Right lobe of liver (tissue), 6 donors: Measurements from ENCODE around the gene EEF1AKMT3. TPM values are rescaled to one million over a fixed set of nuclear protein-coding genes. Genes with fewer than 3 reads are reported as not detected.
A peak's percentile ranks its signal among the peaks of the same experiment; 100 is the strongest.

Experiments used
- ATAC-seq, 4 donors: fragments of 200-7000 bp; cut with Tn5 transposase; one replicate each; pipeline ENCODE4 v1.9.1; 2020; ENCODE audit warnings: mild to moderate bottlenecking in 4 of 4, moderate library complexity in 4 of 4
- DNase-seq, 3 donors: peaks; one replicate each; pipeline ENCODE4 v3.0.0-alpha.2; 2020
- H3K27ac ChIP-seq, 3 donors: fragments of 200-600 bp; one replicate each; pipeline ENCODE4 v1.8.0; 2022
- H3K27me3 ChIP-seq, 2 donors: fragments of 200-600 bp; one replicate each; pipeline ENCODE4 v1.8.0; 2022
- H3K36me3 ChIP-seq, 4 donors: fragments of 200-600 bp; sonication (generic) in 1 of 4; one replicate each; pipeline versions ENCODE4 v1.5.1 to v1.8.0; 2017 to 2022; ENCODE audit warnings: control low read depth in 1 of 4
- H3K4me1 ChIP-seq, 4 donors: fragments of 200-600 bp; sonication (generic) in 1 of 4; one replicate each; pipeline versions ENCODE4 v1.5.1 to v1.8.0; 2017 to 2022; ENCODE audit warnings: control low read depth in 1 of 4
- H3K4me3 ChIP-seq, 3 donors: fragments of 200-600 bp; one replicate each; pipeline ENCODE4 v1.8.0; 2022
- H3K9me3 ChIP-seq, 4 donors: fragments of 200-600 bp; sonication (generic) in 1 of 4; one replicate each; pipeline versions ENCODE4 v1.5.1 to v1.8.0; 2017 to 2022; ENCODE audit warnings: control low read depth in 1 of 4
- POLR2A ChIP-seq: fragments of 450-650 bp; IDR thresholded peaks from one replicate; pipeline ENCODE4 v1.6.1; 2017; ENCODE audit warnings: antibody characterized with exemption, mild to moderate bottlenecking
- WGBS: methylation state at CpG from one replicate; pipeline ENCODE4 v1.1.6; 2018; ENCODE audit warnings: low coverage, low lambda C conversion rate; ENCODE audit not compliant: insufficient coverage; ENCODE audit errors: missing lambda C conversion rate; 5-methylcytosine and 5-hydroxymethylcytosine counted together
- intact Hi-C, 2 donors: fragments of 100-400 bp; cut with DNase I; formaldehyde crosslinking; loops; one replicate each; pipeline versions ENCODE4 v1.11.2 to v1.14.1; 2022
- total RNA-seq, 6 experiments: library from RNA; depleted of rRNA in 2 of 6; stranded (reverse); fragments of >200 nt in 2 of 6; fragmentation: NEBNext Ultra II Directional in 3 of 6; extraction: Animal tissue kit (Norgen Biotek cat#: 25700) in 3 of 6; gene quantifications; one replicate each; pipeline versions ENCODE4 v1.1.0 to v1.2.4, GENCODE V29; 2016 to 2023
- TF ChIP-seq, protein P1 (sequence below), 4 donors: fragments of 200-600 bp in 3 of 4; fragments of 450-650 bp in 1 of 4; IDR thresholded peaks; one replicate each; pipeline versions ENCODE4 v1.5.1 to v1.8.0; 2016 to 2022; ENCODE audit warnings: antibody characterized with exemption in 4 of 4, mild to moderate bottlenecking in 2 of 4
- donor health status: DM: no; HTN: yes; CAD: no.
- donor health status: DM: no; HTN: no; CAD: no.
- donor health status: DM: no; HTN: no; CAD: no.
- donor health status: DM: no; HTN: yes; CAD: no.
- donor health status: DM: no; HTN: yes; CAD: no.

Gene EEF1AKMT3
- total RNA-seq, 6 experiments from 2014 or later = 3.2 to 5.5 (median 3.7) TPM

DNA sequence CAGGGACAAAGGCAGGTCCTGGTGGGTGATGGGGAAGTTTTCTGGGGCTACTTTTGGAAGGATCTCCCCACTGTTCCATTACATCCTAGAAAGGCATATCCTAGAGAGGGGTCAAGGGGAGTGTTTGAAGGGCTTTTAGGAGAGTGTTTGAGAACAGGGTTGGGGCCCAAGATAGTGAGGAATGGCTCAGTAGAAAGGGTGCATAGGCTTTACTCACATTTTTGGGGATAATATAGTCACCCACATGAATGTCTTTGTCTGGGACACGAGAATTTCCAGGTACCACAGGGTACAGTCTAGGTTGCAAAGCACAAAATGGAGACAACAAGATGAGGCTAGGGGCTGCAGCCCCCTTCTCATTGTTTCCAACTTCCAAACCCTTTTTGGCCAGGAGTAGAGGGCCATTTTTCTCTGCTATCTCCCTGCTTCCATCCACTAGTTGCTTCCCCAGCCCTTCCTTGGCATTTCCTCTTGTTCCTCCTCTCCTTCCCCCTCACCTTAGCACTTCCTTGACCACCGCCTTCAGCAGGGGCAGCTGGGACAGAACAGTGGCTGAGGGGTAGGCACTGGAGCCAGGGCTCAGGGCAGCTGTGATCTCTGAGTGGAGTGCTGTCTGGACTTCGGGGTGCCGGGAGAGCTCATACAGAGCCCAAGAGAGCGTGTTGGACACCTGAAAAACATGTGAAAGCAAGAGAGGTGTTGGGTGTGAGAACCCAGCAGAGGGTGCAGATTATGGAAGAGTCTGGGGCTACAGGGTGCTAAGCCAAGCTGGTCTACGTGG lies 8.3 kb upstream of the EEF1AKMT3 start:
- 80% methylated on average over 4 of the region's 6 CpGs for WGBS
- no peak for DNase-seq
- Histone ChIP-seq H3K27ac (no peak overlapping the region), H3K36me3 (no peaks in the 10 kb centered on the region), H3K4me1 (peaks cover 0 to 16% (median 0%) of the 10 kb centered on the region in 4 donors), H3K9me3 (no peaks in the 10 kb centered on the region), H3K27me3 (peaks cover 4 to 9% of the 10 kb centered on the region in 2 donors), H3K4me3 (no peak overlapping the region)
- no peak for ATAC-seq
- intact Hi-C loops = no loop called here
- TF ChIP-seq, protein P1, sequence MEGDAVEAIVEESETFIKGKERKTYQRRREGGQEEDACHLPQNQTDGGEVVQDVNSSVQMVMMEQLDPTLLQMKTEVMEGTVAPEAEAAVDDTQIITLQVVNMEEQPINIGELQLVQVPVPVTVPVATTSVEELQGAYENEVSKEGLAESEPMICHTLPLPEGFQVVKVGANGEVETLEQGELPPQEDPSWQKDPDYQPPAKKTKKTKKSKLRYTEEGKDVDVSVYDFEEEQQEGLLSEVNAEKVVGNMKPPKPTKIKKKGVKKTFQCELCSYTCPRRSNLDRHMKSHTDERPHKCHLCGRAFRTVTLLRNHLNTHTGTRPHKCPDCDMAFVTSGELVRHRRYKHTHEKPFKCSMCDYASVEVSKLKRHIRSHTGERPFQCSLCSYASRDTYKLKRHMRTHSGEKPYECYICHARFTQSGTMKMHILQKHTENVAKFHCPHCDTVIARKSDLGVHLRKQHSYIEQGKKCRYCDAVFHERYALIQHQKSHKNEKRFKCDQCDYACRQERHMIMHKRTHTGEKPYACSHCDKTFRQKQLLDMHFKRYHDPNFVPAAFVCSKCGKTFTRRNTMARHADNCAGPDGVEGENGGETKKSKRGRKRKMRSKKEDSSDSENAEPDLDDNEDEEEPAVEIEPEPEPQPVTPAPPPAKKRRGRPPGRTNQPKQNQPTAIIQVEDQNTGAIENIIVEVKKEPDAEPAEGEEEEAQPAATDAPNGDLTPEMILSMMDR (IDR thresholded peaks at IDR 0.05) = no peak
- no peak for TF ChIP-seq POLR2A

DNA sequence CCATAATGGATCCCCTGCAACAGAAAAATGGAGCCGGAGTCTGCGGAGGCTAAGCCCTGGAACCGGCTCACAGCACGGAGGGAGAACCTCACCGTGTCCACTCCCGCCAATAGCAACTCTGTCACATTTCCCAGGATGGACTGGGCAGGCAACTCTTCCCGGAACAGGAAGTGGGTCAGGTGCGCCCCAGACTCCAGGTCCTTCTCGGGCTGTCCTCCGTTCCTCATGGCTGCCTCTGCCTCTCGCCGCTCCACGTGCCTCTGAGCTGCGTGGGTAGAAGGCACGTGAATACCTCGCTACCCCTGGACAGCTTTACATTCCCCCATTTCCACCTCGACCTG lies 7.8 kb upstream of the EEF1AKMT3 start:
- intact Hi-C loops = no loop called here
- Histone ChIP-seq H3K27ac (no peak overlapping the region), H3K4me3 (peak overlapping the region in 1 of 3 donors; percentile 35), H3K9me3 (no peaks in the 10 kb centered on the region), H3K4me1 (peaks cover 0 to 16% (median 0%) of the 10 kb centered on the region in 4 donors), H3K36me3 (no peaks in the 10 kb centered on the region), H3K27me3 (peaks cover 4 to 9% of the 10 kb centered on the region in 2 donors)
- WGBS = 28% methylated on average over 3 of the region's 17 CpGs
- no peak for DNase-seq
- ATAC-seq = peak in 3 of 4 donors; percentile 10 to 17 (median 13)
- TF ChIP-seq, protein P1 (IDR thresholded peaks at IDR 0.05) = no peak
- TF ChIP-seq POLR2A = no peak

DNA sequence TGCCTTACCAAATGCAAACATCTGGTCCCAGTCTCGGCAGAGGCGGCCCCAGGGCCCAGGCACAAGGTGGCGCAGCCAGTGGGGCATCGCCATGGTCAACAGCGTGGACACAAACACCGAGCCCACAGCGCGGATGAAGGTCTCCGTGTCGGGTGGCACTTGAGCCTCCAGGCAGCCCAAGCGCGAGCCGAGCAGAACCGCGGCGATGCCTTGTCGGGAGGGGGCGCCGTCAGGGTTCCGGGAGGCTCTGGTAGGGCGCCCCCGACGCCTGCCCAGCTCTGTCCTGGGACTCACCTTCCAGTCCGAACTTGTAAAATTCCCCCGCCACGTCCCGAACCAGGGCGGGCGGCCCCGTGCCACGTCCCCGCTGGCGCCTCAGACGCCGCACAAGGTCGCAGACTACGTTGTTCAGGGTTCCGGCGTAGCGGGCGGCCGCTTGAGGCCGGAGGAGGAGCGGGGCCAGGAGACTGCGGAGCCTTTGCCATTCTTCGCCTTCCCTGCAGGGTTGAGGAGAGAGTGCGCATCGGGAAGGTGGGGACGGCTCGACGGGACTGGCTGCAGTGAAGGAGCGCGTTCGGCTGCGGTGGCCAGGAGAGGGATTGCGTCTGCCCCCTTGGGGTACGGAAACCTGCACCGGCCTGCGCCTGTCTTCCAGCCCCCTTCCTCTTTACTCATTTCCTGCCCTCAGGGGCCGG lies 7.3 kb upstream of the EEF1AKMT3 start:
- TF ChIP-seq, protein P1 (IDR thresholded peaks at IDR 0.05) = peak in 3 of 4 donors; percentile 18 to 35 (median 27)
- no peak for TF ChIP-seq POLR2A
- Histone ChIP-seq H3K4me3 (peak overlapping the region in 2 of 3 donors; percentile 8 to 35), H3K27me3 (peaks cover 4 to 9% of the 10 kb centered on the region in 2 donors), H3K27ac (no peak overlapping the region), H3K4me1 (peaks cover 0 to 16% (median 0%) of the 10 kb centered on the region in 4 donors), H3K36me3 (no peaks in the 10 kb centered on the region), H3K9me3 (no peaks in the 10 kb centered on the region)
- ATAC-seq (peak; percentile 44 to 62 (median 59)), DNase-seq (peak in 1 of 3 donors; percentile 49)
- intact Hi-C loops = no loop called here
- 0% methylated on average over 13 of the region's 60 CpGs for WGBS

DNA sequence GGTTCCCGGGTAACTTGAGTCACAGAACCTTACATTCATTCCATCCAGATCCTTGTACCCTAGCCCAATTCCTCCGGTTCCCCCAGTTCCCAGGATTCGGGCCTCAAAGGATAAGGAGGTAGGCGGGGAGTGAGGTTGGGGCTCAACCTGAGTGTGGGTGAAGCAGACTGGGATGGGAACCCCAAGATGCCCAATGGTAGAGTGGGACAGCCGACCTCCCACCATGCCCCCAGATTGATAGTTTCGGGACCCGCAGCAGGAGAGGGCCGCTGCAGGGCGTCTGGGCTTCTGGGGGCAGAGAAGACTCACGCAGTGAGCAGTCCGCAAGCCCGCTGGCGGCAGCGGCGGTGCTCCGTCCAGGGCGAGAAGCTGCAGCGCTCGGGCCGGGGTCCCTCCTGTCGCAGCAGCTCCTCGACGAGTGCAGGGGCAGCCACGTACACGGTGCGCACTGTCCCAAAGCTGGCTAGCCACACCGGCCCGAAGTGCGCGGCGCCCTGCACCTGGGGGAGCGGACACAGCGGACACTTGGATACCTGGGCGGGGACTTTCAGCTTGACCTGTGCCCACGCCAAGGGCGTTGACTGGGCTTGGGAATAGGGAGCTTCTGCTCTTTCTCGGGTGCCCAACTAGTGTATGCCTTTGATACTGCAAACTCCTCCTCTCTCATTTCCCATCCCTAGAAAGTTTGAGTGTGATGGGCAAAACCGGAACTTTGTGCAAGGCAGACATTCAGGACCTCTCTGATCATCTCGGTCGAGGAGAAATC lies 6.5 kb upstream of the EEF1AKMT3 start:
- no peak for TF ChIP-seq POLR2A
- TF ChIP-seq, protein P1 (IDR thresholded peaks at IDR 0.05) = no peak
- DNase-seq (no peak), ATAC-seq (peak; percentile 35 to 55 (median 51))
- Histone ChIP-seq H3K9me3 (no peaks in the 10 kb centered on the region), H3K27ac (no peak overlapping the region), H3K4me3 (peak overlapping the region in 1 of 3 donors; percentile 26), H3K36me3 (no peaks in the 10 kb centered on the region), H3K27me3 (peaks cover 4 to 9% of the 10 kb centered on the region in 2 donors), H3K4me1 (peaks cover 0 to 16% (median 2%) of the 10 kb centered on the region in 4 donors)
- intact Hi-C loops = no loop called here
- WGBS = 5% methylated on average over 17 of the region's 40 CpGs
